Muscle layer of colon (tissue), 2 donors: Measurements from ENCODE around the gene EYA2.

Experiments used
- H3K27ac ChIP-seq: one replicate; pipeline ENCODE4 v1.7.0; 2013; ENCODE audit warnings: low read depth, mild to moderate bottlenecking, low read length, moderate library complexity
- H3K27me3 ChIP-seq, 2 donors: one replicate each; pipeline ENCODE4 v1.7.0; 2013; ENCODE audit warnings: low read length in 2 of 2, mild to moderate bottlenecking in 2 of 2; ENCODE audit not compliant: insufficient read depth in 2 of 2, control insufficient read depth in 1 of 2
- H3K36me3 ChIP-seq: one replicate; pipeline ENCODE4 v1.7.0; 2013; ENCODE audit warnings: mild to moderate bottlenecking, low read length; ENCODE audit not compliant: insufficient read depth
- H3K4me1 ChIP-seq: one replicate; pipeline ENCODE4 v1.7.0; 2013; ENCODE audit warnings: mild to moderate bottlenecking, low read length; ENCODE audit not compliant: insufficient read depth
- H3K4me3 ChIP-seq, 2 donors: one replicate each; pipeline ENCODE4 v1.7.0; 2013; ENCODE audit warnings: low read length in 2 of 2, low read depth in 1 of 2, mild to moderate bottlenecking in 1 of 2, moderate library complexity in 1 of 2
- H3K9ac ChIP-seq: one replicate; pipeline ENCODE4 v1.7.0; 2013; ENCODE audit warnings: low read length
- H3K9me3 ChIP-seq: one replicate; pipeline ENCODE4 v1.7.0; 2013; ENCODE audit warnings: mild to moderate bottlenecking, low read length
- donor health status: abdominal sarcoma.
- donor health status: Adenocarcinoma of cecum.

Gene EYA2

GRCh38 chr20:46935394-46936017, 40.9 kb downstream of the EYA2 start:
- Histone ChIP-seq H3K4me3 (no peak overlapping the region), H3K27me3 (no peaks in the 10 kb centered on the region), H3K9me3 (no peaks in the 10 kb centered on the region), H3K4me1 (no peaks in the 10 kb centered on the region), H3K9ac (no peak overlapping the region), H3K36me3 (no peaks in the 10 kb centered on the region), H3K27ac (no peak overlapping the region)

- no peak overlapping the region for H3K9ac ChIP-seq
- no peak overlapping the region for H3K4me3 ChIP-seq
- H3K36me3 ChIP-seq, result no peaks in the 10 kb centered on the region
- H3K9me3 ChIP-seq, result no peaks in the 10 kb centered on the region
- H3K27ac ChIP-seq, result no peak overlapping the region
- H3K27me3 ChIP-seq, result no peaks in the 10 kb centered on the region
- no peaks in the 10 kb centered on the region for H3K4me1 ChIP-seq
Measured at GRCh38 chr20:46936415-46937156, 41.9 kb downstream of the EYA2 start.

- Histone ChIP-seq H3K36me3 (no peaks in the 10 kb centered on the region), H3K27ac (no peak overlapping the region), H3K4me1 (no peaks in the 10 kb centered on the region), H3K9me3 (no peaks in the 10 kb centered on the region), H3K4me3 (no peak overlapping the region), H3K9ac (no peak overlapping the region), H3K27me3 (no peaks in the 10 kb centered on the region)
Measured at GRCh38 chr20:46937157-46937523, 42.5 kb downstream of the EYA2 start.

GRCh38 chr20:46937533-46938226, 43.0 kb downstream of the EYA2 start:
- Histone ChIP-seq H3K27ac (no peak overlapping the region), H3K4me1 (no peaks in the 10 kb centered on the region), H3K9me3 (no peaks in the 10 kb centered on the region), H3K27me3 (no peaks in the 10 kb centered on the region), H3K36me3 (no peaks in the 10 kb centered on the region), H3K4me3 (no peak overlapping the region), H3K9ac (no peak overlapping the region)

GRCh38 chr20:46938434-46938833, 43.8 kb downstream of the EYA2 start:
- Histone ChIP-seq H3K27me3 (no peaks in the 10 kb centered on the region), H3K36me3 (no peaks in the 10 kb centered on the region), H3K9ac (no peak overlapping the region), H3K27ac (no peak overlapping the region), H3K4me1 (no peaks in the 10 kb centered on the region), H3K9me3 (no peaks in the 10 kb centered on the region), H3K4me3 (no peak overlapping the region)

GRCh38 chr20:46939031-46939965, 44.7 kb downstream of the EYA2 start:
- H3K36me3 ChIP-seq, result no peaks in the 10 kb centered on the region
- H3K4me1 ChIP-seq, result no peaks in the 10 kb centered on the region
- H3K27ac ChIP-seq, result no peak overlapping the region
- no peaks in the 10 kb centered on the region for H3K27me3 ChIP-seq
- H3K9ac ChIP-seq, result no peak overlapping the region
- no peak overlapping the region for H3K4me3 ChIP-seq
- H3K9me3 ChIP-seq, result no peaks in the 10 kb centered on the region

GRCh38 chr20:46940616-46941015, 46.0 kb downstream of the EYA2 start:
- Histone ChIP-seq H3K27ac (no peak overlapping the region), H3K4me1 (no peaks in the 10 kb centered on the region), H3K9me3 (no peaks in the 10 kb centered on the region), H3K4me3 (no peak overlapping the region), H3K36me3 (no peaks in the 10 kb centered on the region), H3K9ac (no peak overlapping the region), H3K27me3 (no peaks in the 10 kb centered on the region)

GRCh38 chr20:46941404-46941803, 46.8 kb downstream of the EYA2 start:
- H3K9ac ChIP-seq, result no peak overlapping the region
- H3K4me3 ChIP-seq, result no peak overlapping the region
- no peak overlapping the region for H3K27ac ChIP-seq
- no peaks in the 10 kb centered on the region for H3K4me1 ChIP-seq
- H3K36me3 ChIP-seq, result no peaks in the 10 kb centered on the region
- no peaks in the 10 kb centered on the region for H3K9me3 ChIP-seq
- H3K27me3 ChIP-seq, result no peaks in the 10 kb centered on the region

- no peak overlapping the region for H3K27ac ChIP-seq
- no peaks in the 10 kb centered on the region for H3K27me3 ChIP-seq
- no peak overlapping the region for H3K9ac ChIP-seq
- no peaks in the 10 kb centered on the region for H3K4me1 ChIP-seq
- no peaks in the 10 kb centered on the region for H3K9me3 ChIP-seq
- H3K4me3 ChIP-seq, result no peak overlapping the region
- no peaks in the 10 kb centered on the region for H3K36me3 ChIP-seq
Measured at GRCh38 chr20:46943861-46944591, 49.4 kb downstream of the EYA2 start.

- no peaks in the 10 kb centered on the region for H3K4me1 ChIP-seq
- H3K27me3 ChIP-seq, result no peaks in the 10 kb centered on the region
- no peak overlapping the region for H3K9ac ChIP-seq
- no peak overlapping the region for H3K27ac ChIP-seq
- H3K9me3 ChIP-seq, result no peaks in the 10 kb centered on the region
- no peak overlapping the region for H3K4me3 ChIP-seq
- H3K36me3 ChIP-seq, result no peaks in the 10 kb centered on the region
Measured at GRCh38 chr20:46945465-46945864, 50.8 kb downstream of the EYA2 start.
